Astrocyte (in vitro differentiated cells and primary cell): ENCODE data around the gene GPR42. TPM values are rescaled to one million over a fixed set of nuclear protein-coding genes. Genes with fewer than 3 reads are reported as not detected.

Experiments used
- DNase-seq: peaks from one replicate; pipeline ENCODE4 v3.0.0-alpha.2; 2010; ENCODE audit warnings: low read depth
- FAIRE-seq: peaks from 2 replicates; lab custom pipeline; 2011; peaks lifted over from hg19 to GRCh38; lab: Jason Lieb, UNC
- H2AFZ ChIP-seq: 2 replicates; pipeline ENCODE4 v1.6.0; 2012; ENCODE audit warnings: low read depth, low read length, inconsistent platforms
- H3K27ac ChIP-seq: 2 replicates; pipeline ENCODE4 v1.5.1; 2011; ENCODE audit warnings: low read depth, low read length, inconsistent platforms
- H3K27me3 ChIP-seq: 2 replicates; pipeline ENCODE4 v1.6.0; 2011; ENCODE audit warnings: low read length, inconsistent platforms; ENCODE audit not compliant: insufficient read depth
- H3K36me3 ChIP-seq: 2 replicates; pipeline ENCODE4 v1.5.1; 2011; ENCODE audit warnings: low read length, inconsistent platforms; ENCODE audit not compliant: insufficient read depth
- H3K4me1 ChIP-seq: 2 replicates; pipeline ENCODE4 v1.5.1; 2011; ENCODE audit warnings: low read length, inconsistent platforms; ENCODE audit not compliant: insufficient read depth
- H3K4me2 ChIP-seq: 2 replicates; pipeline ENCODE4 v1.6.0; 2012; ENCODE audit warnings: low read length, inconsistent platforms
- H3K4me3 ChIP-seq: 2 replicates; pipeline ENCODE4 v1.5.1; 2011; ENCODE audit warnings: low read depth, mild to moderate bottlenecking, low read length, inconsistent platforms; ENCODE audit not compliant: insufficient read depth
- H3K79me2 ChIP-seq: 2 replicates; pipeline ENCODE4 v1.6.0; 2012; ENCODE audit warnings: mild to moderate bottlenecking, low read length, inconsistent platforms; ENCODE audit not compliant: insufficient read depth
- H3K9ac ChIP-seq: 2 replicates; pipeline ENCODE4 v1.6.0; 2012; ENCODE audit warnings: mild to moderate bottlenecking, low read length, inconsistent platforms
- H3K9me3 ChIP-seq: 2 replicates; pipeline ENCODE4 v1.5.1; 2012; ENCODE audit warnings: low read depth, mild to moderate bottlenecking, low read length, inconsistent platforms; ENCODE audit not compliant: insufficient read depth
- H4K20me1 ChIP-seq: 2 replicates; pipeline ENCODE4 v1.6.0; 2012; ENCODE audit warnings: low read length, inconsistent platforms; ENCODE audit not compliant: insufficient read depth
- H3K27ac Mint-ChIP-seq: one replicate; pipeline ENCODE4 v1.8.0; 2021; ENCODE audit warnings: mild to moderate bottlenecking, mixed read lengths; ENCODE audit not compliant: unreplicated experiment
- H3K27me3 Mint-ChIP-seq: one replicate; pipeline ENCODE4 v1.8.0; 2021; ENCODE audit warnings: low read depth, mixed read lengths; ENCODE audit not compliant: unreplicated experiment
- H3K36me3 Mint-ChIP-seq: one replicate; pipeline ENCODE4 v1.8.0; 2021; ENCODE audit warnings: low read depth, mixed read lengths; ENCODE audit not compliant: unreplicated experiment
- H3K4me1 Mint-ChIP-seq: one replicate; pipeline ENCODE4 v1.8.0; 2021; ENCODE audit warnings: low read depth, mixed read lengths; ENCODE audit not compliant: unreplicated experiment
- H3K4me3 Mint-ChIP-seq: one replicate; pipeline ENCODE4 v1.8.0; 2021; ENCODE audit warnings: mild to moderate bottlenecking, moderate library complexity, mixed read lengths; ENCODE audit not compliant: unreplicated experiment
- H3K9me3 Mint-ChIP-seq: one replicate; pipeline ENCODE4 v1.8.0; 2021; ENCODE audit warnings: mild to moderate bottlenecking, mixed read lengths; ENCODE audit not compliant: unreplicated experiment
- EZH2 ChIP-seq: IDR thresholded peaks from 2 replicates; pipeline ENCODE4 v1.6.1; 2012; ENCODE audit warnings: mild to moderate bottlenecking, low read length, inconsistent platforms; ENCODE audit not compliant: insufficient read depth
- total RNA-seq: library from RNA; stranded (reverse); gene quantifications from 2 replicates; pipeline ENCODE4 v1.2.1, GENCODE V29; 2021
- TF ChIP-seq, protein P1 (sequence below): IDR thresholded peaks from 2 replicates; pipeline ENCODE4 v1.5.1; 2011; ENCODE audit warnings: low read depth, mild to moderate bottlenecking, inconsistent platforms, low read length, moderate library complexity; ENCODE audit not compliant: insufficient read depth

GPR42 gene
- total RNA-seq, 1 donor from 2014 or later: not detected

DNA sequence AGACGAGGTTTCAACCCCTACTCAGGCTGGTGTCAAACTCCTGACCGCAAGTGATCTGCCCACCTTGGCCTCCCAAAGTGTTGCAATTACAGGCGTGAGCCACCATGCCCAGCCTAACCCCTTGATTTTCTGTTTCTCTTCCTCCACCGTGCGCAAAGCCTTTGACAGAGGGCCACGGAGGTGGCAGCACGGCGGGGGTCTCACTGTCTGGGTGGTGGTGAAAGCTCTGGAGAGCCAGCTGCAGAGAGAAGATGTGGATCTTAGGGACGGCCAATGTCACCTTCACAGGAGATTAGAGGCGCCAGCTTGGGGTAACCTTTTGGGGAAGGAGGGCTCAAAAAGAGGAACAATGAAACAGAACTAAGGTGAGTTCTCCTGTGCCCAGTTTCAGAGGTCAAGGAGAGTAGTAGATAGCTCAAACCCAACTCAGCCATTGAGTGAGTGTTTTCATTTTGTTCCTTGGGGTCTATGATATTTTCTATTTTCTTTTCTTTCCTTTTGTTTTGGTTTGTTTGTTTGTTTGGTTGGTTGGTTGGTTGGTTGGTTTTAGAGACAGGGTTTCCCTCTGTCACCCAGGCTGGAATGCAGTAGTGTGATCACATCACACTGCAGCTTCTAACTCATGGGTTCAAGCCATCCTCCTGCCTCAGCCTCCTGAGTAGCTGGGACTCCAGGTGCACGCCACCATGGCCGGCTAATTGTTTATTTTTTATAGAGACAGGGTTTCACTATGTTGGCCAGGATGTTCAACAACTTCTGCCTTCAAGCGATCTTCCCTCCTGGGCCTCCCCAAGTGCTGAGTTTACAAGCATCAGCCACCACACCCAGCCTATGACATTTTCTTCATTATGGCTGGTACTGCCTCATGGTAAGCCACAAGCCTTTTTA lies 37.7 kb downstream of the GPR42 start:
- FAIRE-seq: no peak
- H3K79me2 ChIP-seq: no peaks in the 10 kb centered on the region
- no peak overlapping the region for H3K9ac ChIP-seq
- H3K27me3 ChIP-seq: no peaks in the 10 kb centered on the region
- H3K9me3 ChIP-seq: no peaks in the 10 kb centered on the region
- Mint-ChIP-seq H3K4me1 (peaks cover 9% of the 10 kb centered on the region), H3K4me3 (no peak overlapping the region), H3K27ac (no peak overlapping the region), H3K36me3 (no peaks in the 10 kb centered on the region), H3K27me3 (peaks cover 22% of the 10 kb centered on the region), H3K9me3 (peaks cover 10% of the 10 kb centered on the region)
- H3K4me1 ChIP-seq: no peaks in the 10 kb centered on the region
- H3K27ac ChIP-seq: no peak overlapping the region
- no peaks in the 10 kb centered on the region for H4K20me1 ChIP-seq
- no peak for DNase-seq
- TF ChIP-seq EZH2: no peak
- TF ChIP-seq, protein P1, sequence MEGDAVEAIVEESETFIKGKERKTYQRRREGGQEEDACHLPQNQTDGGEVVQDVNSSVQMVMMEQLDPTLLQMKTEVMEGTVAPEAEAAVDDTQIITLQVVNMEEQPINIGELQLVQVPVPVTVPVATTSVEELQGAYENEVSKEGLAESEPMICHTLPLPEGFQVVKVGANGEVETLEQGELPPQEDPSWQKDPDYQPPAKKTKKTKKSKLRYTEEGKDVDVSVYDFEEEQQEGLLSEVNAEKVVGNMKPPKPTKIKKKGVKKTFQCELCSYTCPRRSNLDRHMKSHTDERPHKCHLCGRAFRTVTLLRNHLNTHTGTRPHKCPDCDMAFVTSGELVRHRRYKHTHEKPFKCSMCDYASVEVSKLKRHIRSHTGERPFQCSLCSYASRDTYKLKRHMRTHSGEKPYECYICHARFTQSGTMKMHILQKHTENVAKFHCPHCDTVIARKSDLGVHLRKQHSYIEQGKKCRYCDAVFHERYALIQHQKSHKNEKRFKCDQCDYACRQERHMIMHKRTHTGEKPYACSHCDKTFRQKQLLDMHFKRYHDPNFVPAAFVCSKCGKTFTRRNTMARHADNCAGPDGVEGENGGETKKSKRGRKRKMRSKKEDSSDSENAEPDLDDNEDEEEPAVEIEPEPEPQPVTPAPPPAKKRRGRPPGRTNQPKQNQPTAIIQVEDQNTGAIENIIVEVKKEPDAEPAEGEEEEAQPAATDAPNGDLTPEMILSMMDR: no peak
- no peak overlapping the region for H2AFZ ChIP-seq
- H3K4me2 ChIP-seq: no peak overlapping the region
- H3K36me3 ChIP-seq: no peaks in the 10 kb centered on the region
- no peak overlapping the region for H3K4me3 ChIP-seq

DNA sequence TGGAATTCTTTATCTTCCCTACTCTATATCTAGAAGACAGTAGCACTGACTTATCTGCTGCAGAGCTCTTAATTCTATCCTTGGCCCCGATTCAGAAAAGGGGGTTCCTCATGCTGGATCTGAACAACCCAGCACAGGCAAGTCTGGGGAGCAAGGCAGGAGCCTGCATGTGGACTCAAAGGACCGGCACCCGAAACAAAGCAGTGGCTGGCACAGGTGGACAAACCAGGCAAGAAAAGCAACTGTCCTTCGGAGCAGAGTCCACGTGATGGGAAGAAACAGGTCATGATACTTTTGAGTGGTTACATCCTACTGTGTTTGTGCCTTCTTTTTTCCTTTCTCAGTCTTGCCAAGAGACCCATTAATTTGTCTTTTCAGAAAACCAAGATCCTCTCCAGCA lies 38.3 kb downstream of the GPR42 start:
- DNase-seq (no peak), FAIRE-seq (no peak)
- Mint-ChIP-seq H3K36me3 (no peaks in the 10 kb centered on the region), H3K27me3 (peaks cover 27% of the 10 kb centered on the region), H3K9me3 (peaks cover 10% of the 10 kb centered on the region), H3K27ac (no peak overlapping the region), H3K4me3 (no peak overlapping the region), H3K4me1 (peaks cover 9% of the 10 kb centered on the region)
- Histone ChIP-seq H4K20me1 (no peaks in the 10 kb centered on the region), H3K27ac (no peak overlapping the region), H3K4me2 (no peak overlapping the region), H3K4me1 (no peaks in the 10 kb centered on the region), H2AFZ (no peak overlapping the region), H3K36me3 (no peaks in the 10 kb centered on the region), H3K4me3 (no peak overlapping the region), H3K79me2 (no peaks in the 10 kb centered on the region), H3K9me3 (no peaks in the 10 kb centered on the region), H3K9ac (no peak overlapping the region), H3K27me3 (no peaks in the 10 kb centered on the region)
- TF ChIP-seq, protein P1: no peak
- TF ChIP-seq EZH2: no peak

DNA sequence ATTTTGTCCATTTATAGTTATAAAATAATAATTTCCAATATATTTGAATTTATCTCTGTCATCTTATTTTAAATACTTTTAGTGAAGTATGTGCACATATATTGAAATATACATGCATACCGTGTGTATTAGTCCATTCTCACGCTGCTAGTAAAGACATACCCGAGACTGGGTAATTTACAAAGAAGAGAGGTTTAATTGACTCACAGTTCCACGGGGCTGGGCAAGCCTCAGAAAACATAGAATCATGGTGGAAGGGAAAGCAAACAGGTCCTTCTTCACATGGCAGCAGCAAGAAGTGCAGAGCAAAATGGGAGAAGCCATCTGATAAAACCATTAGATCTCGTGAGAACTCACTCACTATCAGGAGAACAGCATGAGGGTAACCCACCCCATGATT lies 39.6 kb downstream of the GPR42 start:
- no peak overlapping the region for H3K27ac ChIP-seq
- FAIRE-seq: no peak
- no peak overlapping the region for H3K4me3 ChIP-seq
- no peaks in the 10 kb centered on the region for H3K79me2 ChIP-seq
- TF ChIP-seq, protein P1: no peak
- TF ChIP-seq EZH2: no peak
- no peaks in the 10 kb centered on the region for H3K36me3 ChIP-seq
- no peak for DNase-seq
- H3K9ac ChIP-seq: no peak overlapping the region
- no peak overlapping the region for H3K4me3 Mint-ChIP-seq
- no peaks in the 10 kb centered on the region for H3K36me3 Mint-ChIP-seq
- no peak overlapping the region for H3K27ac Mint-ChIP-seq
- H2AFZ ChIP-seq: no peak overlapping the region
- peaks cover 6% of the 10 kb centered on the region for H3K9me3 Mint-ChIP-seq
- H3K9me3 ChIP-seq: no peaks in the 10 kb centered on the region
- H3K4me1 ChIP-seq: no peaks in the 10 kb centered on the region
- no peaks in the 10 kb centered on the region for H4K20me1 ChIP-seq
- peaks cover 32% of the 10 kb centered on the region for H3K27me3 Mint-ChIP-seq
- H3K27me3 ChIP-seq: no peaks in the 10 kb centered on the region
- no peak overlapping the region for H3K4me2 ChIP-seq
- no peaks in the 10 kb centered on the region for H3K4me1 Mint-ChIP-seq
